GM12874 (cell line): ENCODE data around the gene ZNF524.

ENCODE experiments used
- TF ChIP-seq, protein P1 (sequence below): IDR thresholded peaks from 2 replicates; pipeline ENCODE4 v1.5.1; 2011; ENCODE audit warnings: low read depth, mild to moderate bottlenecking, control low read depth, low read length, moderate library complexity; ENCODE audit not compliant: insufficient read depth

The ZNF524 gene

DNA sequence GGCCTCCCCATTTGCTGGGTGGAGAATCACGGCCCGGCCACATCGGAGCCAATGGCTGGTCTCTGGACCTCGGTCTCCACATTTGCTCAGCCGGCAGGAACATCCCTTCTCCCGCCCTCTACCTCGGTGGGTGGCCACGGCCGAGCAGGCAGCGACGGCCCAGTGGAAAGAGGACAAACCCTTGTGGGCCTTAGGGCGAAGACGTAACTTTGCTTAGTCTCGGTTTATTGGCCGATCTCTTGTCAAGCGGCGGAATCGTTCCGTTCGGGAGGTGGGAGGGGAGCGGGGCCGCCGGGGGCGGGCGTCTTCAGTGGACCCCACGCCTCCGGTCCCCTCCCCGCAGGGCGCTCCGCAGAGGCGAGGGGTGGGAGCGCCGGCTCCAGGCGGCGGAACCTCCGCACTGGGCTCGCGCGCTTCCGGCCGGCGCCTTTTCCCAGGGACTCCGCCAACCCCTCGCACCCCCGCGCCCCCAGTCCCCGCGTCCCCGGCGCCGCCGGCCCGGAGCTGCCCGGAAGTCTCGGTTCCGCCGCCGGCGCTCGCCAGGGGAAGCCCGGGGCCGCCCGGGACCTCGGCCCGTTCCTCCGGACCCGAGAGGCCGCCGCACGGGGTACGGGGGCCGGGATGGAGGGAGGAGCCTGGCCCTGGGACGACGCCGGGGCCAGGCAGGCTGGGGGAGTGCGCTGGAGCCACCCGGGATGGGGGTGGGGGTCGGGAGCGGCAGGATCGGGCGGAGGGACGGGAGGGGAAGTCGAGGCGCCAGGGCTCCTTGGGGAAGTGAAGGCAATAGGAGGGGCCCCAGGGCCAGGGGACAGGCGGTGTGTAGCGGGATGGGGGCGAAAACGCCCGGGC is 40.7 kb downstream of the ZNF524 start, which contains the start of gene ZNF580:
ZNF580 (plus strand) TSS at position 426 of the 849 bp plus-strand sequence. CDS start 1,507 bp downstream, outside the sequence.
- TF ChIP-seq, protein P1, sequence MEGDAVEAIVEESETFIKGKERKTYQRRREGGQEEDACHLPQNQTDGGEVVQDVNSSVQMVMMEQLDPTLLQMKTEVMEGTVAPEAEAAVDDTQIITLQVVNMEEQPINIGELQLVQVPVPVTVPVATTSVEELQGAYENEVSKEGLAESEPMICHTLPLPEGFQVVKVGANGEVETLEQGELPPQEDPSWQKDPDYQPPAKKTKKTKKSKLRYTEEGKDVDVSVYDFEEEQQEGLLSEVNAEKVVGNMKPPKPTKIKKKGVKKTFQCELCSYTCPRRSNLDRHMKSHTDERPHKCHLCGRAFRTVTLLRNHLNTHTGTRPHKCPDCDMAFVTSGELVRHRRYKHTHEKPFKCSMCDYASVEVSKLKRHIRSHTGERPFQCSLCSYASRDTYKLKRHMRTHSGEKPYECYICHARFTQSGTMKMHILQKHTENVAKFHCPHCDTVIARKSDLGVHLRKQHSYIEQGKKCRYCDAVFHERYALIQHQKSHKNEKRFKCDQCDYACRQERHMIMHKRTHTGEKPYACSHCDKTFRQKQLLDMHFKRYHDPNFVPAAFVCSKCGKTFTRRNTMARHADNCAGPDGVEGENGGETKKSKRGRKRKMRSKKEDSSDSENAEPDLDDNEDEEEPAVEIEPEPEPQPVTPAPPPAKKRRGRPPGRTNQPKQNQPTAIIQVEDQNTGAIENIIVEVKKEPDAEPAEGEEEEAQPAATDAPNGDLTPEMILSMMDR: no peak

DNA sequence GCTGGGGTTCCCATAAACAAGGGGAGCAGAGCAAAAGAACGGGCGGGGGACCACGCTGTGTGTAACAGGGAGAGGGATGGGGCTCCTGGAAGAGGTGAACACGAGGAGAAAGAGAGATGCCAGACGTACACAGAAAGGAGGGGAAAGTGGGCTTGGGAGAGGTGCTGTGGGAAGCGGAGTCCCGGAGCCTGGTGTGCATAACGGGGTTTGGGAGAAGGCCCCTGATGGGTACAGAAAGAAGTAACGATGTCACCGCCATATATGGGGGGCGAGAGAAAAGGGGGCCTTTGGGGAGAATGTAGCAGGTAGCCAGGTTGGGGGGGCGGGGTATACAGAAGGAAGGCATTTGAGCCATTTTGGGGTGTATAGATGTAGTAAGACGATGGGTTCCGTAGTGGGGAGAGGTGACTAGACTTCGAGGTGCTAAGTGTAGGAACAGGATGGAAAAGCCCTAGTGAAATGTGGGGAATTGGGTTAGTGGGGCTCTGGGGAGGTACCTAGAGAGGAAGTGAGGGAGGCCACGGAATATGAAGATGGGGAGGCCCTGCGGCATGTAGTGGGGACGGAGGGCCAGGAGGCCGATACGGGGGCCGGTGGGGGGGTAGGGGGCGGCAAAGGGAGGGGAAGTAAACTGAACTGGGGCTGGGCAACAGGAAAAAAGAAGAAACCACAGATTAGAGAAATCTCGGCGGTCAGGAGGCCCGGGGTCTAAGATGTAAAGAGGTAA is 41.5 kb downstream of the ZNF524 start:
- TF ChIP-seq, protein P1: no peak

DNA sequence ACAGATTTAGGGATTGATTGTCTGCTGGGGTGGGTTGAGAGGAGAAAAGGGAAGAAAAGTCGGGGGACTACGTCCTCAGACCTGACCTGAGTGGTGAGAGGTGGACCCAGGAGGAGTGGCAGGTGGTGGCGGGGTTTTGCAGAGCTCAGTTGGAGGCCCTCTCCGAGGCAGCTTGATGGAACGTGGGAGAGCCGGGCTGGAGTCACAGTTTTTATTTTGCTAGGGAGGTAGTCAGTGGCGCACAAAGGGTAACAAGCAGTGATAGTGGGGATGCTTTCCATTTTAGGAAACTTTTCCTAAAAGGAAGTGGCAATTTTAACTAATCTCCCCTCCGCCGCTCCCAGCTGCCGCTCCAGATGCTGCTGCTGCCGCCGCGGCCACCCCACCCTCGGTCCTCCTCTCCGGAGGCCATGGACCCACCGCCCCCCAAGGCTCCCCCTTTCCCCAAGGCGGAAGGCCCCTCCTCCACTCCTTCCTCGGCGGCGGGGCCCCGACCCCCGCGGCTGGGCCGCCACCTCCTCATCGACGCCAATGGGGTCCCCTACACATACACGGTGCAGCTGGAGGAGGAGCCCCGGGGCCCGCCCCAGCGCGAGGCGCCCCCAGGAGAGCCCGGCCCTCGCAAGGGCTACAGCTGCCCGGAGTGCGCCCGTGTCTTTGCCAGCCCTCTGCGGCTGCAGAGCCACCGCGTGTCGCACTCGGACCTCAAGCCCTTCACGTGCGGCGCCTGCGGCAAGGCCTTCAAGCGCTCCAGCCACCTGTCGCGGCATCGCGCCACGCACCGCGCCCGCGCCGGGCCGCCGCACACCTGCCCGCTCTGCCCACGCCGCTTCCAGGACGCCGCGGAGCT is 42.3 kb downstream of the ZNF524 start:
- TF ChIP-seq, protein P1: no peak

DNA sequence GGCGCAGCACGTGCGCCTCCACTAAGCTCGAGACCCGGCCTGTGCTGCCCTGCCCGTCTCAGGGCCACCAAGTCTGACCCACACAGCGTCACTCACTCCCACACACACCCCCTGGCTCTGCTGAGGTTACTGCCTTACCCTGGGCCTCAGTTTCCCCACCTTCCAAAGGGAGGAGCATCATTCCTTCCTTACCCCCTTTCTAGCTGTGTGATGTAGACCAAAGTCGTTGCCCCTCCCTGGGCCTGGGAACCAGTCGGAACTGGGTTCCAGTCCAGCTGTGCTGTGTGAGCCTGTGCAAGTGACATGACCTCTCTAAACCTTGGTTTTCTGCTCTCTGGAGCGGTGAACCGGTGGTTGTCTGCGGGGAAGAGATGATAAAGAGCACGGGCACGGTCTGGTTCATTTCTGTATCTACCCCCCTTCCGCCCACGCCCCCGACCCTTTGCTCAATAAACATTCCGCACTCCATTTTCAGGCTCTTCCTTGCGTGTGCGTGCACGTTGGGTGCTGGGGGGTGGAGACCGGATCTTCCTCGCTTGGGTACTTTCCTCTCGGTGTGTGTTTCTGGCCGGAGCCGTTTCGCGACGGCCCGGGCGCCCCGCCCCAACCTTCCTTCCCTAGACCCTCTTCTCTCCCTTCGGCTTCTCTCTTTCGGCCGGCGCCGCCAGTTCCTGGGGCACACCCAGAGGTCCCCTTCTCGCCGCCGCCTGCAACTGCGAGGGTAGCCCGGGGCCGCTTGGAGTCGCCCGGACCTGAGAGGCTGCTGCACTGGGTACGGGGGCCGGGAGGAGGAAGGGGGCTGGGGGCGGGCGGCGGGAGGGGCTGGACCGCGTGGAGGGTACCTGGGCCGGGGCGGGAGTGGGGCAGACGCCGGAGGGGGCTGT is 43.2 kb downstream of the ZNF524 start, which contains the start of gene ZNF581:
ZNF581 (plus strand) TSS at position 647 of the 884 bp plus-strand sequence. CDS start 923 bp downstream, outside the sequence.
- TF ChIP-seq, protein P1: no peak

DNA sequence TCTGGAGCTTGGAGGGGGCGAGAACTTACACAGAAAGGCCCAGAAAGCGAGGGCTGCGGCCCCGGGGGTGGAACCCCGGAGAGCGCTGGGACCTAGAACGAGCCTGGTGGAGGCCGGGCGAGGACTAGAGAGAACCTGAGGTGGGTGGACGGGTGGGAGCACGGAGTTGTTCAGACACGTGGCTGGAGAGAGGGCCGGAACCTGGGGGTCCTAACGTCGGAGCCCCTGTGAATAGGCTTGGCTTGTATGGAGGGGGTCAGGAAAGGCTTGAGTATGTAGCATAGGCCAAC is 43.7 kb downstream of the ZNF524 start:
- TF ChIP-seq, protein P1: no peak

DNA sequence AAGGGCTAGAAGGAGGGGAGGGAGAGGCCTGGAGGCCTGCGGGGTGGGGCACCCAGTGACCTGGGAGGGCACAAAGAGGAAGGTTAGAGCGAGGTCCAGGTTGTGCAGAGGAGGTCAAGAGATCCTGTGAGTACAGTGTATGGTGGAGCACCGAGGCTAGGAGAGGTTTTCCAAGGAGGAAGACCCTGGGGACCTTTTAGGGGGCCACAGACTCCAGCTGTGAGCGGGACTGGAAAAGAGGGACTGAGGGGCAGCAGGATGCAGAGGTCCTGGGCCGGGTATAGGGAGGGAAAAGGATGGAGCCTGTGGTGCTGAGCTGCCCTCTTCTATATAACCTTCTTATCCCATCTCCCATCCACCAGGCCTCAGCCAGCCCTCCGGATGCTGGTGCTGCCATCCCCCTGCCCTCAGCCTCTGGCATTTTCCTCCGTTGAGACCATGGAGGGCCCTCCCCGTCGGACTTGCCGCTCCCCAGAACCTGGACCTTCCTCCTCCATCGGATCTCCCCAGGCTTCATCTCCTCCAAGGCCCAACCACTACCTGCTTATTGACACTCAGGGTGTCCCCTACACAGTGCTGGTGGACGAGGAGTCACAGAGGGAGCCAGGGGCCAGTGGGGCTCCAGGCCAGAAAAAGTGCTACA is 44.2 kb downstream of the ZNF524 start:
- TF ChIP-seq, protein P1: no peak
